Measurements from ENCODE around the gene TEKT5.
A peak's percentile ranks its signal among the peaks of the same experiment; 100 is the strongest.
"Not testable (repeated sequence)": the region's sequence is repeated elsewhere in the genome, so short reads cannot be mapped to it uniquely, and the experiment has no call there.

Gene TEKT5

DNA sequence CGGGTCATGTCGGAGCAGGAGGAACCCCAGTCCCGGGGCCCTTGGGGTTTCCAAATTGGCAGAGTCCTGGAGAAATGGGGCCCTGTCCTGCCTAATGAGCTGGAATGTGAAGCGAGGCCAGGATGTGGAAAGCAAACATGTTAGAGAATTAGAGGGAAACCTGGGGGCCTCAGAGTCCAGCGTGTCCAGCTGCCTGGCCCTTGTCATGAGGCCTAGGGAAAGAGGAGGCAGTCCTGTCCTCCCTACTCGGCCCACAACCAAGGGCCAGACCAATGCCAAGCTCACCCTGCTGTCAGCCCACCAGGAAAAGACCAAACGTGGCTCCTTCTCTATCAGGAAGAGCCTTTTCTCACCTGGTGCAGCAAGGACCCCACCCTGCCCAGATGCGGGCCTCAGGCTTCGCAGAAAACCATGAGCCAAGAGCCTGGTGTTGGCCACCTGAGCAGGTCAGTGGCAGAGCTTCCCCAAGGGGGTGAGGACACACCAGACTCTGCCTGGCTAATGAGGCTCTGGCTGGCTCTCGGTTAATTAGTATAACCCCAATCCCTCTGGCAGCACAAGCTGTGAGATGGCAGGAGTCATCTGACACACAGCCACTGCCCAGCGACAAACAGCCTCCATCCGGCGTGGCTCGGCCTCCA, 10.1 kb downstream of the TEKT5 start:
- DNase-seq = no peak

DNA sequence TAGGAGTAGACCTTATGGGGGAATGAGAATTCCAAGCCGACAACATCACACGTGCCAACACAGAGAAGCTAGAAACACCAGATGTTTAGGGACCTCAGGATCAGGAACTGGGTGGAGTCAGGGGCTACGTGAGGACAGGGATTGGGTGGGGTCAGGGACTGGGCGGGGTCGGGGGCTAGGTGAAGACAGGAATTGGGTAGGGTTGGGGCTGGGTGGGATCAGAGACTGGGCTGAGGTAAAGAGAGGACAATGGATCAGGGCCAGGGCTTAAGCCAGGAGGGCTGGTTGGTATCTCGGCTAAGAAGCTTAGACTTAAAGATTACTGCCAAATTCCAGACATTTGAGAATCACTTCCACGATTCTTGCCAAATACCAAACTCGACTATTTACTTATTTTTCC, 11.6 kb downstream of the TEKT5 start:
- no peak for DNase-seq

DNA sequence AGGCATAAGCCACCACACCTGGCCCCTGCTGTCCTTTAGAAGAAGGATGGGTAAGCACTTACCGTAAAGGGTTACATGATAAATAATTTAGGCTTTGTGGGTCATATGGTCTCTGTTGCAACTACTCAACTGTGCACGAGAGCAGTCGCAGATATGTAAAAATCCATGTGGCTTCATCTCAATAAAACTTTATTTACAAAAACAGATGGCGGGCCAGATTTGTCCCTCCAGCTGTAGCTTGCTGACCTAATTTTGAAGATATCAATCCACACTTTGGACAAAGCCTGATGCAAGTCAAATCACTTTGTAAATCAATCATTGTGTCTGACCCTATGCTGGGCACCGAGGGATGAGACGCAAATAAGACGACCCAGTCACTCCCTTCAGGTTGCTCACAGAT, 12.1 kb downstream of the TEKT5 start:
- DNase-seq = no peak

DNA sequence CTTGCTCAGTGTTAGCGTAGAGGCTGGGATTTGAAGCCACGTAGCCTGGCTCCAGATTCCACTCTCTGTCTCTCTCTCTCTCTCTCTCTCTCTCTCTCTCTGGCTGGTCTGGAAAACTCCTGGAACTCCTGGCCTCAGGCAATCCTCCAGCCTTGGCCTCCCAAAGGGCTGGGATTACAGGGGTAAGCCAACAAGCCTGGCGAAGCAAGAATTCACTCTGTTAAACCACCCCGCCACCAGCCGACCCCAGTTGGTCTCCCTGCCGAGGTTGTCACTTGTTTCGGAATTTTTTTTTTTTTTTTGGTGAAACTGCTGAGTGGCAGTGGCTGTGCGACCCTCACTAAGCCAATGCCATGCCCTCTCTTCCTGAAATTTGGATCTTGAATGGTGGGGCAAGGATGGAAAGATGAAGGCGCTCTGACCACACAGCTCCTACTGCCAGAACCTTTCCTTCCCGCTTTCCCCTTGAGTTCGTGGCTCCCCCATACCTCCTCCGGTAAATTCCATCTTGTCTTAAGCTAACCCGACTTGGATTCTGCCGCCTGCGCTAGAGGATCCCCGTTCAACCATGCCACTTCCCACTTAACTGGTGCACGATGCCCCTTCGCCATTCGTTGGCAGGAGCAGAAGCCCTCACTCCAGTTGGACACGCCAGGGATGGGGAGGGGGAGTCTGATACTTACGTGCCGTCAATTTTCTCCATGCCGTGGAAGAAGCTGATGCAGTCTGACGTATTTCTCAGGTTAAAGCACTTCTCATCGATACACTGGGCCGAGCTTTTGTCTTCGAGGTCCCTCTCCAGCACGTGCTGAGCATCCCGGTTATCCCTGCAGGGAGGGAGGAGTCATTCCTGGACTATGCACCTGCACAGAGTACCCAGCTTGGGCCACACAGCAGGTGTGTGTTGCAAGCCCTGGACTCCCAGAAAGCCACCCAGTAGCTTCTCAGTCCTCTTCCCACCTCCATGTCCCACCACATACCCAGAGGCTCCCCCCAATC, 13.1 kb downstream of the TEKT5 start:
- no peak for DNase-seq

DNA sequence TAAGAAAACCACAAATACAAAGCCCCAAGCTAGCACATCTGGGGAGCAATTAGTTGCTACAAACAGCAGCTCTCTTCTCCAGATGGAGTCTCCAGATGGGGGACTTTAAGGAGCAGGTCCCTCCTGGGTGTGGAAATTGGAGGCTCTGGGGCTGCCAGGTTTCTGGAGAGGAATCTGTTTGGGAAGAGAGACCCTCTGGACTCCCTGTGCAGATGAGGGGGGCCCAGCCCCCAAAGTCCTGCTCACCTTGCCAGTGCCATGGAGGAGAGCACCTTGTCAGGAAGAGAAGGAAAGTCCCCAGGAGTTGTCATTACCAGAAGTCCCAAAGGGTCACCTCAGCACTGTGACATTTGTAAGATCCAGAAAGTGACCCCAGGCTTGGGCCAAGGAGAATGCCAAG, 14.8 kb downstream of the TEKT5 start:
- DNase-seq = no peak

DNA sequence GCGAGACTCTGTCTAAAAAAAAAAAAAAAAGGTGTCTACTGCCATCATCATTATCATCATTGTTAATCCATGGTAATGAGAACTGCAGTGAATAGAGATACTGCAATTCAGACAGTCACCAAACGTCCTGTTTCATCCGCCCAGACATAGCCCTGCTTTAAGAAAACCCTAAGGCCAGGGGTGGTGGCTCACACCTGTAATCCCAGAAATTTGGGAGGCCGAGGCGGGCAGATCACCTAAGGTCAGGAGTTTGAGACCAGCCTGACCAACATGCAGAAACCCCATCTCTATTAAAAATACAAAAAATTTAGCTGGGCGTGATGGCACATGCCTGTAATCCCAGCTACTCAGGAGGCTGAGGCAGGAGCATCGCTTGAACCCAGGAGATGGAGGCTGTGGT, 15.3 kb downstream of the TEKT5 start:
- DNase-seq = not testable (repeated sequence)

DNA sequence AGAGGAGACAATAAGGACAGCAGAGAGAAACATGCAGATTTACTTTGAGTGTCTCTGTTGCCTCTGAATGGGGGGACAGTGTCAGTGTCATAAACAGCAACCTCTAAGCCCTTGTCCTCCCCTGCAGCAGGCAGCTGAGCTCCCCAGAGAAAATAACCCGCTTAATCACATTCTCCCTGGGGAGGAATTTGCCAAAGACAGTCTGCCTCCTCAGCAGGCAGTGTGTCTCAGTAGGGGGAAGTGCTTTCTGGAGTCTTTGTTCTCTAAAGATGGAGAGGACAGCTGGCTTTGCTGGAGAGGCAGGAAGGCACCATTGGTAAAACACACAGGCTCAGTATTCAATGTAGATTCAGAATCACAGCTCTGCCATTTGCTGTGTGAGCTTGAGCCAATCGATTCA, 16.1 kb downstream of the TEKT5 start:
- DNase-seq = no peak

DNA sequence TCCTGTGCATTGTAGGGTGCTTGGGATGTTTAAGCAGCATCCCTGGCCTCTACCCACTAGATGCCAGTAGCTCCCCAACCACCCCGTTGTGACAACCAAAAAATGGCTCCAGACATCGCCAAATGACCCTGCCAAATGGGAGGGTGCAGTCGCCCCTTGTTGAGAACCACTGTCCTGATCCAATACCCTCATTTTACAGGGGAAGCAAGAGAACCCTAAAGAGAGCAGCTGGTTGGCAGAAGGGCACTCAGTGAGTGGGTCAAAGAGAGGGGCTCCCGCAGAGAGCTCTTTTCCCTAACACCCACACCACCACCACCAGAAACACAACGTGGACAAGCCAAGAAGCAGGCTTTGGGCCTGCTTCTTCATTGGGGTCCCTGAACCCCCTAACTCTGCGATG, 18.4 kb downstream of the TEKT5 start:
- DNase-seq = no peak

DNA sequence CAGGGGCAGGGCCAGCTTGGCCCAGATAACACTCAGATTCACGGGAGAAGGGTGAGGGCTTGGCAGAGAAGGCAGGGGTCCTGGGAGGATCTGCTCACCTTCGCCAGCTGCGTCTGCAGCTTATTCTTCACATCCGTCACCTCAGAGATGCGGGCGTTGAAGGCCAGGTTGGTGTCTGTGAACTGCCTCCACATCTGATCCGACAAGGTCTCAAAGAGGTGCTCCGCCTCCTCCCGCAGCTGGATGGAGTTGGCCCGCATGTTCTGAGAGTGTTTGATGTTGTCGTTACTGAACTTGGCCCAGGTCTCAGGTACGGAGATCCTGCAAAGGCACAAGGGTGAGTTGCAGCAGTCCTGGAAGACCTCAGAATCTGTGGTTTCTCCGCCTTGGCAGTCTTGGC, 18.9 kb downstream of the TEKT5 start:
- no peak for DNase-seq

DNA sequence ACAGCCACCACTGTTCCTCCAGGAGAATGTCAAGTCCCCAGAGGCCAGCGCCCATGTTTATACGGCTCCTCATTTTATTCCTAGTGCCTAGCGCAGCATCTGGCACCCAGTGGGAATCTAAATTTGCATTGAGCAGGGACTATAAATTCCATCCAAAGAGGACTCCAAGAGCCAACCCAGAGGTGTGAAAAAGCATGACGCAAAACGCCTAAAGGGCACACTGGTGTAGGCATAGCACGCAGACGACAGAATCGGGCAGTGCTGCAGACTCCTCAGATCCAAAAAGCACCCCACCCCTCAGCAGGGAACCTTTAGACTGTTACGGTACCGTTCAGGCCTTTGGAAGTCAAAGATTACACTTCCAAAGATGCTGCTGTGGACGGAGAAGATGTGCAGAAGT, 19.5 kb downstream of the TEKT5 start:
- no peak for DNase-seq

DNA sequence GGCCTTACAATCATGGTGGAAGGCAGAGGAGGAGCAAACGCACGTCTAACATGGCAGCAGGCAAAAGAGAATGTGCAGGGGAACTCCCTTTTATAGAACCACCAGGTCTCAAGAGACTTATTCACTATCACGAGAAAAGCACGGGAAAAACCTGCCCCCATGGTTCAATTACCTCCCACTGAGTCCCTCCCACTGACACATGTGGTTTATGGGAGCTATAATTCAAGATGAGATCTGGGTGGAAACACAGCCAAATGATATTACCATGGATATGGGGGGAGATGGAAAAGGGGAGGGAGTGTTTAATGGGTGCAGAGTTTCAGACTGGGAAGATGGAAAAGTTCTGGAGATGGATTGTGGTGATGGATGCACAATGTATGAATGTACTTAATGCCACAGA, 23.0 kb downstream of the TEKT5 start:
- DNase-seq = no peak

DNA sequence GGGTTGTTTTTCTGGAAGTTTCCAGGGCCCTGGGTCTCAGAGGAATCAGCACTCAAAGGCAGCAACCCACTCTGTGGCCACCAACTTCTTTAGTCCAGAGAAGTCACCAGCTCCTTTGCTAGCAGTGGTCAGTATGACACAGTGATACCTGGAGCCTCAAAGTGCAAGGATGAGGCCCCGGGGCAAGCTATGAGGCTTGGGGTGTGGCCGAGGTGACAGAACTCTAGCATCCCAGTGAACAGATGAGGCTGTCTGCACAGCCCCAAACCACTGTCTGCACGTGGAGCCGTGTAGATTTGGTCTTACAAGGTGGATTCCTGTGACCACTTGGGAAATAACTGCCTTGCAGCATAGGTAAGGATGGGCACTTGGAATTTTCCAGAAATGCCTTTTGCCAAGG, 24.9 kb downstream of the TEKT5 start:
- DNase-seq = no peak

DNA sequence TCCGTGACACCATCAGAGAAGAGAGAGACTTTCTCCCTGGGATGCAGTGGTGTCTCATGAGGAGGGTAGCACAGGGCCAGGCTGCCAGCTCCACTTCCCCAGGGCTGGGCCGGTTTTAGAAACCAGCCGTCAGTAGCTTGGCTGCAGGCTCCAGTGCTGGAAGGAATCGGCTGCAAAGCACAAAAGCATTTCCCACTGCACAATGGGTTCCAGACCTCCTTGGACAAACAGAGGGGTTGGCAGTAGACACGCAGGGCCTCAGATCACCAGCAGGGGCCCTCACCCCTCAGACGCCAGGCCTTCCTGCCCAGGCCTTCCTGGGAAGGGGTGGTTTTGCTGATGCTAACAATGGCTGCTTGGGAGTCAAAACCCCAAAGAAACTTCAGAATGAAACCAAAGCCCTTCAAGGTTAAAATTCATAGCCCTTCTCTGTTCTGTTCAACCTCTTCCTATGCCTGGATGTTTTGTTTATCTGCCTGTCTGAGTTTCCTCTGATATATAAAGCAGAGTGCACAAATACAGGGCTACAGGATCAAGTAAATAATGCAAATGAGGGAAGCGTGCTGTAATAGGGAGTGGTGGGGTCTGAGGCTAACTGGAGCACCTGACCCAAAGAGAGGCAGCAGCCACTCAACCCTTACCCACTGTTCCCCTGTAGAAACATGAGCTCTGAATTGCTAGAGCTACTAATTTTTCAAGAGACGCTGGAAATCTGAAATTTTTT, 26.2 kb downstream of the TEKT5 start:
- DNase-seq = peak; percentile 9

DNA sequence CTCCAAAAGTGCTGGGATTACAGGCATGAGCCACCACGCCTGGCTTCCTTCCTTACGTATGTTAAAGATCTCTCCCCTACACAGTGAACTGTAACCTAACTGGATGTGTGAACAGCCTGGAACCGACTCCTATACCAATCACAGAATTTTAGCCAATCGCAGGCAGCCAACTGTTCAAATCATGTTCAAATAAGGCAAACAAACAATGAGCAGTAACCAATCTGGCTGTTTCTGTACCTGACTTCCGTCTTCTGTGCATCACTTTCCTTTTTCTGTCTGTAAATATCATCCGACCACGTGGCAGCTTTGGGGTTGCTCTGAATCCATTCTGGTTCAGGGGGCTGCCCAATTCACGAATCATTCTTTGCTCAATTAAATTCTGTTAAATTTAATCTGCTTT, 27.5 kb downstream of the TEKT5 start:
- DNase-seq = no peak

DNA sequence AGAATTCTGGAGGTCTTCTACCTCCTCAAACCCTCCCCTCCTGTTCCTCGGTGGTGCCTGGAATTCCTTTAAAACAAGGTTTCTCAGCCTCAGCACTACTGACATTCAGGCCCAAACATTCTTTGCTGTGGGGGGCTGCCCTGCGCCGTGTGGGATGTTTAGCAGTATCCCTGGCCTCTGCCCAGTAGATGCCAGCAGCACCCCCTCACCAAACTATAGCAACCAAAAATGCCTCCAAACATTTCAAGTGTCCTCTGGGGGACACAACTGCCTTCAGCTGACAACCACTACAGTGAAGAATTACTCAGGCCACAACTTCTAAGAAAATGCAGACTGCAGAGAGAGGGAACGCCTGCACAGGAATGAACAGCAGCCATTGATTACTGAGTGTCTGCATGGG, 28.4 kb downstream of the TEKT5 start:
- DNase-seq = no peak

DNA sequence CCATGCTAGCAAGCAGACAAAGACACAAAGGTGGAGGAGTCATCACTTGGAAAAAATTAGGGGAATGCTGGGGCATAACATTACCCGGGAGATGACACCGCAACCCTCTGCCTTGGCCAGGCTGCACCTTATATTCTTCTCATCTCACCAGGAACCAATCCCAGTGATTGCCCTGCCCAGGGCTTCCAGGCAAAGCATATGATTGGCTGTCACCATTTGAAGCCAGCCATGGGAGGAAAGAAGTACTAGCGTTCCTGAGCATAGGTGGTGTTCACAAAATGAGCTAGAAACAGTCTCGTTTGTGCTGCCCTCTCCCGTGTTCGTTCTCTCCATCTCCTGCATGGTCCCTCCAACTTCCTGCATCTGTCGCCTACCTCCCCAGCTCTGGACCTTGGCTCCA, 29.6 kb downstream of the TEKT5 start:
- no peak for DNase-seq

DNA sequence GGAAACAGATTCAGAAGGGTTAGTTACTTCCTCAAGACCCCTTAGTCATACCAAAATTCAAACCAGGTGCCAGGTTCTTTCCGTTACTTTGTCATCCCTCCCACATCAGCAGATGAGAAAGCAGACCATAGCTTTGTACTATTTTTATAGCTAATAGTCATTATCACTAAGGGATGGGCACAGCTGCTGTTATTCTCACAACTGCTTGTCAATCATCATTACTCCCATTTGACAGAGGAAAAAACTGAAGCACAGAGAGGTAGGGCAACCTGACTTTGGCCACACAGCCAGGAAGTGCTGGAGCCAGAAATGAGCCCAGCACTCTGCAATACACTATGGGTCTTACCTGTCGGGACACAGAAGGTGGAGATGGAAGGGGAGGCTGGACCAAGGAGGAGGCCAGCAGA, 30.0 kb downstream of the TEKT5 start:
- no peak for DNase-seq

DNA sequence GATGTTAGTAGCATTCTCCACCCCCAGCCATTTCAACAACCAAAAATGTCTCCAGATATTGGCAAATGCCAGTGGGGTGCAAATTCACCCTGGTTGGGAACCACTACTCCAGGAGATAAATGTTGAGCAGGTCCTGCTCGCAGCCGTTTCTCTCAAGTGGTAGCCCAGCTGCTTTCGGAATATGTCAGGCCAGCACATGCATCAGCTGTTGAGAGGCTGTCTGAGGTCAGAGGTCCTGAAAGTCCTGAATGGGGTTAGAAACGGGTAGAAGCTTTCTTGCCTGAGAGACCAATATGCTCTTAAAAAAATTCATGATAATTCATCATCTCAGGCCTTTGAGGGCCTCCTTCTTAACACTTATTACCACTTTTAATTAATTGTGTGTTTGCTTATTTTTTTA, 31.0 kb downstream of the TEKT5 start:
- DNase-seq = no peak

DNA sequence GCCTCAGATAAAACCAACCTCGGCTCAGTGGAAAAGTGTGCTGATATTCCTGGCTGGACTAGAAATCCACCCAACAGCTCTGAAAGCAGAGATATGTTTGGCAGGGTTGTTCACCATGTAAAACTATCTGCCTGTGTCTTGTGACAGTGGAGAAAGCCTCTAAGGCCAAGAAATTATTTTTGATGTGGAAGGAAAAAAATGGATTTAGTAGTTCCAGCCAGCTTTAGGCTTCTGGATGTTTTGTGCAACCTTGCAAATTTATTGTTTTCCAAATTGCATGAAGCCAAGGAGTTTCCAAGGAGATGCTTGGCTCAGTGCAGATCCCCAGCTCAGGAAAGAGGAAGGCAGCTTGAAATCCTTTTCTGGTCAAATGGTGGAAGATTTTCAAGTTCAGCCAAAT, 31.6 kb downstream of the TEKT5 start:
- DNase-seq = no peak

DNA sequence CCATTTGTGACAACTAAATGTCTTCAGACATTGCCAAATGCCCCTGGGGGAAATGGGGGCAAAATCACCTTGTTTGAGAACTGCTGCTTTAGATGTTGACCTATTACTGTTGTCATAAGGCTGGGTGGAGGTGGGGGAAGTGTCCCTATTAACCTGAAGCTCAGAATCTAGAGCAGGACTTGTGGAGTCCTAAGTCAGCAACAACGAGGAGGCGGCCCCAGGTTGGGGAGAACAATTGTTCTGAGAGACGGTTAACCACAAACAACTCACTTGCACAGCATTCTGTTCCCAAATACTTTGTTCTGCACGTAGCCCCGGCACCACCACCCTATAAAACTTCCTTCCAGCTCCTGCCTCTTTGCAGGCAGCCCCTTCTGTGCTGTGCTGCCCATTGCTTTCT, 32.5 kb downstream of the TEKT5 start:
- no peak for DNase-seq

DNA sequence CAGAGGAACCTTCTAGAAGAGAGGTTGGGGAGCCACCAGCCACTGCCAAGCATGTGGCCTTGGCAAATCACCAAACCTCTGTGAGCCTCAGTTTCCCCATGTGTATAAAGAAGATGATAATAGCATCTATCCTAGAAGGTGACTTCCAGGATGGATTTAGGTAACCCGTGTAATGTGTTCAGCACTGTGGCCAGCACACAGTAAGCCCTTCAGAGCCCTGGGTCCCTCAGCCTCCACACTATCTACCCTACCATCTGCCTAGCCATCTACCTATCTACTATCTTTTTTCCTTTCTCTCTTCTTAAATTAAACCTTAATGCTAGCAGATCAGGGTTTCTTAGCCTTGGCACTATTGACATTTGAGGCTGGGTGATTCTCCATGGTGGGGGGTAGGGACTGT, 33.0 kb downstream of the TEKT5 start:
- DNase-seq = no peak

DNA sequence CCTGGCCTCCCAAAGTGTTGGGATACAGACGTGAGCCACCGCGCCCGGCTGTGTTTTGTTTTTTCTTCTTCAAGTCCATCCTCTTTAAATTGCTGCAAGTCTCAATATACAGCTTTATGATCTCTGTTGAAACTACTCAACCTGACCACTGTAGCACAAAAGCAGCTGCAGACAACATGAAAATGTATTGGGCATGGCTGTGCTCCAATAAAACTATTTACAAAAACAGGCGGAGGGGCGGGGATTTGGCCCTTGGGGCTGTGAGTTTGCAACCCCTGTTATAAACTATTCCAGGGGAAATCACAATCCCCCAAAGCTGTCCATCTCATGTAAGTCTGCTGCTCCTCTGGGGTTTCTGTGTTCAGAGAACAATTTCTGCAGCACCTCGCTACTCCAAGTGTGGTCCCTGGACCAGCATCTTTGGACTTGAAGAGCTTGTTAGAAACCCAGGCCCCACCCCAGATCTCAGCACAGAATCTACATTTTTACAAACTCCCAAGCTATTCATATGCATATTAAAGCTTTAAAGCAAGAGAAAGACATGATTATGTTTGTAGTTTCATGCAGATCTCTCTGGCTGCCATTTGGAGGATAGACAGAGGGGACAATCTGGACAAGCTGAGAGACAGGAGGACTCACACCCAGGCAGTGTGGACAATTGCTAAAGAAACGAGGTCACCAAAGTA, 33.6 kb downstream of the TEKT5 start:
- DNase-seq = no peak

DNA sequence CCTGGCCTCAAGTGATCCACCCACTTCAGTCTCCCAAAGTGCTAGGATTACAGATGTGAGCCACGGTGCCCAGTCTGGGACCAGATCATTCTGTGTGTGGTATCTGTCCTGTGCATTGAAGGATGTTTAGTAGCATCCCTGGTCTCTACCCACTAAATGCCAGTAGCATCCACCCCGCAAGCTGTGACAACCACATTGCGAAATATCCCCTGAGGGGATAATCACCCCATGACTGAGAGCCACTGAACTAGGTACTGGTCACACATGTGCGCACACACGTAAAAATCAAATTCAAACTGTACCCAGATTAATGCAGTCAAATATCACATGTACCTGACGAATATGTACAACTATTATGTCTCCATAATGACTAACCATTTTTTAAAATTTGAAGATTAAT, 35.8 kb downstream of the TEKT5 start:
- DNase-seq = no peak

All from stimulated activated CD4-positive, alpha-beta T cell treated with anti-CD3 and anti-CD28 coated beads, Interleukin-1b, Interleukin-23, amount 100 ng/mL, for 48 hours (primary cell).